Subcutaneous adipose tissue (tissue), 4 donors: Measurements from ENCODE around the gene BCL7A. TPM values are rescaled to one million over a fixed set of nuclear protein-coding genes. Genes with fewer than 3 reads are reported as not detected.

ENCODE experiments used
- total RNA-seq, 4 donors: library from RNA; depleted of rRNA; stranded (reverse); fragments of >200 nt; gene quantifications; one replicate each; pipeline ENCODE4 v1.1.0, GENCODE V29; 2016
- TF ChIP-seq, protein P1 (sequence below): fragments of 450-650 bp; IDR thresholded peaks from one replicate; pipeline ENCODE4 v1.5.1; 2016; ENCODE audit warnings: low read depth, mild to moderate bottlenecking, control low read depth, antibody characterized with exemption, moderate library complexity

The BCL7A gene
- total RNA-seq, 4 donors from 2014 or later: 2.1 to 7.3 (median 3.7) TPM

DNA sequence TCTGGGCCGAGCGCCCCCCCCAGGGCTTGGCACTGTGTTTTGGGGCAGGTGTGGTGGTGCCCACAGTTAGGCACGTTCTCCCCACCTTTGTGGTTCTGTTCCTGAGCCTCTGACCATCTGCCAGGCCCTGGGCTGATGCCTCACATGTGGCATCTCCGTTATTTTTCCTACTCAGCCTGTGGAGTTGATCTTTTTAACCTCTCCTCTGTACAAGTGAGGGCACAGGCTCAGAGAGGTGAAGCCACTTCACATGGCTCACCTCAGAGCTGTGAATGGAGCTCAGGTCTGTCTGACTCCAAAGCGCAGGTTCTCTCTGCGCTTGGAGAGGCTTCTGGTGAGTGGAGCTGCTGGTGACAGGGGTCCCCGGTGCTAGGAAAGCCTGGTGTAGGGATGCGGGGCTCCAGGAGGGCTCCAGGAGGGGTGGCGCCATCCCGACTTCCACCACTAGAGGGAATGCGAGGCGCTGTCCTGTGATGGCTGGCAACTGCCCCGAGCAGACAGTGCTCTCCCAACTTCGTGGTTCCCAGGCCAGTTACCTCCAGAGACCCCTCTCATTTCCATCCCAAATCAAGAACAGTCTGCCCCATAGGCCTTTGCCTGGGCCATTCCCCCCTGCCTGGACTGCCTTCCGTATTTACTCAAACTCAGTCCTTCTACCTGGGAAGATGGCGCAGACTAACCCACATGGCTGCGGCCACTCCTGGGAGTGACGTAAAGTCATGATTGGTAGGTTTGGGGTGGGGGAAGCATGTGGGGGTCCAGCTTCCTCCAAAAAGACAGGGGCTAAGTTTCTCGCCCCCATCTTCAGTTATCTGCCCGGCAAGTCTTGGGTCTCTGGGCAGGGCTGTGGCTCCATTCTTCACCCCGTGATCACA is 9.9 kb downstream of the BCL7A start:
- TF ChIP-seq, protein P1, sequence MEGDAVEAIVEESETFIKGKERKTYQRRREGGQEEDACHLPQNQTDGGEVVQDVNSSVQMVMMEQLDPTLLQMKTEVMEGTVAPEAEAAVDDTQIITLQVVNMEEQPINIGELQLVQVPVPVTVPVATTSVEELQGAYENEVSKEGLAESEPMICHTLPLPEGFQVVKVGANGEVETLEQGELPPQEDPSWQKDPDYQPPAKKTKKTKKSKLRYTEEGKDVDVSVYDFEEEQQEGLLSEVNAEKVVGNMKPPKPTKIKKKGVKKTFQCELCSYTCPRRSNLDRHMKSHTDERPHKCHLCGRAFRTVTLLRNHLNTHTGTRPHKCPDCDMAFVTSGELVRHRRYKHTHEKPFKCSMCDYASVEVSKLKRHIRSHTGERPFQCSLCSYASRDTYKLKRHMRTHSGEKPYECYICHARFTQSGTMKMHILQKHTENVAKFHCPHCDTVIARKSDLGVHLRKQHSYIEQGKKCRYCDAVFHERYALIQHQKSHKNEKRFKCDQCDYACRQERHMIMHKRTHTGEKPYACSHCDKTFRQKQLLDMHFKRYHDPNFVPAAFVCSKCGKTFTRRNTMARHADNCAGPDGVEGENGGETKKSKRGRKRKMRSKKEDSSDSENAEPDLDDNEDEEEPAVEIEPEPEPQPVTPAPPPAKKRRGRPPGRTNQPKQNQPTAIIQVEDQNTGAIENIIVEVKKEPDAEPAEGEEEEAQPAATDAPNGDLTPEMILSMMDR: no peak

DNA sequence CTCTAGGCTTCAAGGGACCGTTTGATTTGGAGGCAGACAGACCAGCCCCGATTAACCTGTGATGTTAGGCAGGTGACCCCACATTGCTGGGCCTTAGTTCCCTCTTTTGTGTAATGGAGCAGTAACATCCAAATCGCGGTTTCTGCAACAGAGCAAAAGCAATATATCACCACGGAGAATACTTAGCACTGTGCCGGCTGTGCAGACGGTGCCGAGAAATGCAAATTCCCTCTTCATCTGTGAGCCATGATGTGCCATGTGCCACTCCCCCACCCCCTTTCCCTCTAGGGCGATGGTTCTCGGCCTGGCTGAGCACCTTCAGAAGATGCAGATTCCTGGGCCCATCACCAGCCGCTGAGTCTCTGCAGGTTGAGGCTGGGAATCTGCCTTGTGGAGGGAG is 10.9 kb downstream of the BCL7A start:
- TF ChIP-seq, protein P1: no peak

DNA sequence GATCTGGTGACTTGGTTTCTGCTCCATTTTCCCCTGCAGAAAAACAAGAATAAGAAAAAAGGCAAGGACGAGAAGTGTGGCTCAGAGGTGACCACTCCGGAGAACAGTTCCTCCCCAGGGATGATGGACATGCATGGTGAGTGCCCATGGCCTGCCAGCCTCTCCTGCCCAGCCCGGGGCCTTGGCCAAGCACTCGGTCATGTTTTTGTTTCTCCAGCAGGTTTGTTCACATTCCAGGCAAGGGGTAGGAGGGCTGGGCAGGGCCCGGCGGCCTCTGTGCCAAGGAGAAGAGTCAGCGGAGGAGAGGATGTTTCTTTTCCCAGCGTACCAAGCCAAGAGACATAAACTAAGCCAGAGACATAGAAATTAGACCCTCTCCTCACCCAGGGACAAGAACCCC is 13.6 kb downstream of the BCL7A start:
- TF ChIP-seq, protein P1: no peak

DNA sequence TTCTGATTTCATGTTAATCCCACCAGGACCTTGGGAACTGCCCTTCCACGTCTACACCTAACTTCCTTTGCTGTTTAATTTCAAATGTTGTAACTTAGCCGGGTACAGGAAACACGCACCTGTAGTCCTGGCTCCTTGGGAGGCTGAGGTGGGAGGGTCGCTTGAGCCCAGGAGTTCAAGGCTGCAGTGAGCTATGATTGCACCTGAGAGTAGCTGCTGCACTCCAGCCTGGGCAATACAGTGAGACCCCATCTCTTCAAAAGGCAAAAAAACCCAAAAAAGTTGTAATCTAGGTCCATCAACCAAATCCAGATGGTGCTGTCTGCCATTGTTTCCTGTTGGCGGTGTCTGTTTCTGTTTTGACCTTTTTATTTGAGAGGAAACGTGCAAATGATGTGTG is 14.5 kb downstream of the BCL7A start:
- TF ChIP-seq, protein P1: no peak

DNA sequence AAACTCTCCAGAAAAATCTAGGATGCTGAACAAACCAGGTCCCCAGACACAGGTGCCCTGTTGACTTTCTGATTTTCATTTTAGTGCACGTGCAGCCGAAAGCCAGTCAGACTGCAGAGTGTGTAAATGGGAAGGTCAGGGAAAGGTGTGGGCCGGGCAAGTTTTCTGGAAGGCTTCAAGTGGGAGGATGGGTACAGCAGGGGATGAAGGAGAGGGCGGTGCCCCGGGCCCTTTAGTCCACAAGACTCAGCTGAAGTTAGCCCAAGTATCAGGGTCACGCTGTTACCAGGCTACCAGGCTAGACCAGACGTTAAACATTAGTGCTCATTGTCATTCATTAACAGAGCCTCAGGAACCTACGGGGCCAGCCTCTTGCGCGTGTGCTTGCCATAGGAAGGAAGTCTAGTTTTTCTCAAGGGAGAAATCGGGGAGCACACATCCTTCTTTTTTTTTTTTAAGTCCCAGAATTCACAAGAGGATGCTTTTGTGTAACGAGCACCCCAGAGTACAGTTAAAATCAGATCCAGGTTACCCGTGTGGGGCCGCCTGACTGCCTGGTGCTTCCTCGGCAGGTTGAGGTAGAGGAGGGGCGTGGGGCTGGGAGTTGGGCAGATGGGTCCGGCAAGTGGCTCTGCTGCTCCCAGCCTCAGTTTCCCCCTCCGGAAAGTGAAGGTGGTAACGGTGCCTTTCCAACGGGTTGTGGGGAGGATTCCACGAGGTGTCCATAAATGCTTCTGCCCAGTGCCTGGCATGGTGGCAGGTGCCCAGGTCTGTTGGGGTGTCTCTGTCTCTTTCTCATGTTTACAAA is 19.1 kb downstream of the BCL7A start:
- TF ChIP-seq, protein P1: no peak

DNA sequence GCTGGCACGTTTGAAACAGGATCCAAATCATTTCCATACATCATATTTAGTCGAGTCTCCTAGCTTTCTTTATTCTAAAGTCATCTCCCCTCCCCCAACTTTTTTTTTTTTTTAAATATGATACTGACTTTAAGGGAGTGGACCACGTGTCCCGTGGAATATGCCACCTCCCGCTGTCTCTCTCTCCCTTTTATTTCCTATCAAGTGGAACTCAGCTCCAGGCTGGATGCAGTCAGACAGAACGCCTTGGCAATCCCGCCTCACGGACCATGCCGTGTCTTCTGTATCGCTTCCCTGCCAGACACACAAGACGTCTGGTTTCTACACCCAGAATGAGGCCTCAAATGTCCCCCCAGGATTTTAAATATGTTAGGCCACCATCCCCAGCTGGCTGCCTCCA is 21.2 kb downstream of the BCL7A start:
- TF ChIP-seq, protein P1: no peak

DNA sequence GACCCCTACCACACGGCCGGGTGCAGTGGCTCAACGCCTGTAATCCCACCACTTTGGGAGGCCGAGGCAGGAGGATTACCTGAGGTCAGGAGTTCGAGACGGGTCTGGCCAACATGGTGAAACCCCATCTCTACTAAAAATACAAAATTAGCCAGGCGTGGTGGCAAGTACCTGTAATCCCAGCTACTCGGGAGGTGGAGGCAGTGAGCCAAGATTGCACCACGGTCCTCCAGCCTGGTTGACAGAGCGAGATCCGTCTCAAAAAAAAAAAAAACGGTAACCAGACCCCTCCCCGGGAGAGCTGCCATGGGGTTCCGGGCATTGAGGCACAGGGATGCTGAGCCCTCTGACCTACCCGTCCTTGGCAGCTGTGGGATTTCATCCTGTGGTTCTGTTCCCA is 21.8 kb downstream of the BCL7A start:
- TF ChIP-seq, protein P1: no peak
